Measurements from ENCODE around the gene USP3. TPM values are rescaled to one million over a fixed set of nuclear protein-coding genes. Genes with fewer than 3 reads are reported as not detected.
A peak's percentile ranks its signal among the peaks of the same experiment; 100 is the strongest.

The USP3 gene
- total RNA-seq, 1 experiment from 2014 or later = 70.2 TPM

DNA sequence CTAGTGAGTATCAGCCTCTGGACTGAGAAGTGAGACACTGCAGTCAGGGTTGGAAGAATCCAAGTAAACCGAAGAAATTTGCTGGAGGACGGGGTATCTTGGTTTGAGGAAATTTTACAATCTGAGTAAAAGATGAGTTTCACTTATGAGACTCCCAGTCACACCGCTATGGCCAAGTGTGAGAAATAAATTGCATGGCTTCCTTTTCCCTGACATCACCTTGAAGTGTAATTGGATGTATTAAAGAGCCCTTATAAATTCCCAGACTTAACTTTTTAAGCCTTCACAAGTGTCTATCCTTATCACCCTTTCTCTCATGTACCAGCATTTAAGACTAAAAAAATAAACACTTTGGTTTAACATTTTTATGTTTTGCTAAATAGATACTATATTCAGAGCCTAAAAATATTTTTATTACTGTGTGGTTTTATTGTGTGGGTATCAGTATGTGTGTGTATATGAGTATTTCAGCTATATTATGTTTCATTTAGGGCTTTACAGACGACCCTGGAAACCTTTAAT is 23.8 kb downstream of the USP3 start:
- Mint-ChIP-seq H3K36me3 (ENCODE audit: insufficient read depth, unreplicated experiment) (peaks cover 6% of the 10 kb centered on the region), H3K4me1 (ENCODE audit: insufficient read depth, unreplicated experiment) (peaks cover 42% of the 10 kb centered on the region), H3K27me3 (ENCODE audit: insufficient read depth, unreplicated experiment) (no peaks in the 10 kb centered on the region), H3K4me3 (ENCODE audit: unreplicated experiment) (no peak overlapping the region), H3K9me3 (ENCODE audit: unreplicated experiment) (no peaks in the 10 kb centered on the region), H3K27ac (ENCODE audit: low read depth, unreplicated experiment) (no peak overlapping the region)
- CTCF ChIA-PET = no interaction called here
- intact Hi-C loops (cut with micrococcal nuclease) = no loop called here
- TF ChIP-seq, protein P1, sequence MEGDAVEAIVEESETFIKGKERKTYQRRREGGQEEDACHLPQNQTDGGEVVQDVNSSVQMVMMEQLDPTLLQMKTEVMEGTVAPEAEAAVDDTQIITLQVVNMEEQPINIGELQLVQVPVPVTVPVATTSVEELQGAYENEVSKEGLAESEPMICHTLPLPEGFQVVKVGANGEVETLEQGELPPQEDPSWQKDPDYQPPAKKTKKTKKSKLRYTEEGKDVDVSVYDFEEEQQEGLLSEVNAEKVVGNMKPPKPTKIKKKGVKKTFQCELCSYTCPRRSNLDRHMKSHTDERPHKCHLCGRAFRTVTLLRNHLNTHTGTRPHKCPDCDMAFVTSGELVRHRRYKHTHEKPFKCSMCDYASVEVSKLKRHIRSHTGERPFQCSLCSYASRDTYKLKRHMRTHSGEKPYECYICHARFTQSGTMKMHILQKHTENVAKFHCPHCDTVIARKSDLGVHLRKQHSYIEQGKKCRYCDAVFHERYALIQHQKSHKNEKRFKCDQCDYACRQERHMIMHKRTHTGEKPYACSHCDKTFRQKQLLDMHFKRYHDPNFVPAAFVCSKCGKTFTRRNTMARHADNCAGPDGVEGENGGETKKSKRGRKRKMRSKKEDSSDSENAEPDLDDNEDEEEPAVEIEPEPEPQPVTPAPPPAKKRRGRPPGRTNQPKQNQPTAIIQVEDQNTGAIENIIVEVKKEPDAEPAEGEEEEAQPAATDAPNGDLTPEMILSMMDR (IDR thresholded peaks at IDR 0.05; ENCODE audit: unreplicated experiment) = no peak
- BruUV-seq (replicated peaks) = no TSS peak
- POLR2A ChIA-PET = no interaction called here
- no peak for DNase-seq (ENCODE audit: unreplicated experiment)

DNA sequence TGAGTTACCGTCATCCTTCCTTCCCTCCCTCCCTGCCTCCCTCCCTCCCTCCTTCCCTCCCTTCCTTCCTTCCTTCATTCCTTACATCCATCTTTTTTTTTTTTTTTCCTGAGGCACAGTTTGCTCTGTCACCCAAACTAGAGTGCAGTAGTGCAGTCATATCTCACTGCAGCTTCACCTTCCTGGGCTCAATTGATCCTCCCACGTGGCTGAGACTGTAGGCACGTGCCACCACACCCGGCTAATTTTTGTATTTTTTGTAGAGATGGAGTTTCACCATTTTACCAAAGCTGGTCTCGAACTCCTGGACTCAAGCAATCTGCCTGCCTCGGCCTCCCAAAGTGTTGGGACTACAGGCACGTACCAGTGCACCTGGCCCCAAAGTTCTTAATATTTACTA is 25.8 kb downstream of the USP3 start:
- CTCF ChIA-PET = interaction anchor here (0.6 kb wide), 1 partner anchor 51 kb away, joined by 3 read pairs; no protein-coding TSS in a partner anchor

DNA sequence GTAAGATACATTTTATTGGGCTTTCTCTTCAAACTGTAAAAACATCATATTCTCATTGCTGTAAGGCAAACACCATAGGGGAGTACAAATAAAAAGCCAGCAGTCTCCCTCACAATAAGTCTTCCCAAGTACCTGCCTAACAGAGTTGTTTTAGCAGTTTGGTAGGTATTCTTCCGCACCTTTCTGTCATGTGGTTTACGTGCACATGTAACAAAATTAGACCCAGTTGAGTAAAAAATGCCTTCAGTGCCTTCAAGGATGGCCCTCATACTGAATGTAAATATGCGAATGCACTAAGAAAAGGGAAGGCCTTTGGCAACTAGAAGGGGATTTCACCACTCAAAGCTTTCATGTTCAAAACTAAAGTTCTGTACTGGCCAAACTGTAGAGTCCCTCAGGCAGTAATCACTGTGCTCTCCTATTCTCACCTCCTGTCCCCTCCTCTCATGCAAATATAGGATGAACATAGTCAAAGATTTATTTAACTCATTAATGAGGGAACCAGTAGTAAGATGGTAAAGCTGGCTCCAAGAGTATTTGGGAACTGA is 26.4 kb downstream of the USP3 start:
- BruUV-seq (replicated peaks) = no TSS peak
- no peak for DNase-seq (ENCODE audit: unreplicated experiment)
- Mint-ChIP-seq H3K4me3 (ENCODE audit: unreplicated experiment) (no peak overlapping the region), H3K36me3 (ENCODE audit: insufficient read depth, unreplicated experiment) (peaks cover 6% of the 10 kb centered on the region), H3K27ac (ENCODE audit: low read depth, unreplicated experiment) (no peak overlapping the region), H3K27me3 (ENCODE audit: insufficient read depth, unreplicated experiment) (no peaks in the 10 kb centered on the region), H3K4me1 (ENCODE audit: insufficient read depth, unreplicated experiment) (peaks cover 19% of the 10 kb centered on the region), H3K9me3 (ENCODE audit: unreplicated experiment) (no peaks in the 10 kb centered on the region)
- TF ChIP-seq, protein P1 (IDR thresholded peaks at IDR 0.05; ENCODE audit: unreplicated experiment) = no peak
- CTCF ChIA-PET = interaction anchor here (0.6 to 0.7 kb wide), 4 partner anchors 18 to 619 kb away, joined by 3 to 4 read pairs (median 3); no protein-coding TSS in a partner anchor
- intact Hi-C loops (cut with micrococcal nuclease) = no loop called here
- POLR2A ChIA-PET = interaction anchor here (0.6 to 1.9 kb wide), 3 partner anchors 9 to 20 kb away, joined by 3 to 9 read pairs (median 3); no protein-coding TSS in a partner anchor

More for the DNA sequence above, 25.8 kb downstream of the USP3 start:
- H3K9me3 Mint-ChIP-seq (ENCODE audit: unreplicated experiment) = no peaks in the 10 kb centered on the region
- peaks cover 21% of the 10 kb centered on the region for H3K4me1 Mint-ChIP-seq (ENCODE audit: insufficient read depth, unreplicated experiment)
- H3K27ac Mint-ChIP-seq (ENCODE audit: low read depth, unreplicated experiment) = no peak overlapping the region
- H3K27me3 Mint-ChIP-seq (ENCODE audit: insufficient read depth, unreplicated experiment) = no peaks in the 10 kb centered on the region
- peaks cover 6% of the 10 kb centered on the region for H3K36me3 Mint-ChIP-seq (ENCODE audit: insufficient read depth, unreplicated experiment)
- DNase-seq (ENCODE audit: unreplicated experiment) = no peak
- no peak overlapping the region for H3K4me3 Mint-ChIP-seq (ENCODE audit: unreplicated experiment)
- no TSS peak for BruUV-seq (replicated peaks)
- TF ChIP-seq, protein P1 (IDR thresholded peaks at IDR 0.05; ENCODE audit: unreplicated experiment) = no peak
- POLR2A ChIA-PET = interaction anchor here (0.6 to 1.9 kb wide), 4 partner anchors 8 to 26 kb away, joined by 3 to 9 read pairs (median 3); partner anchors contain the start of gene USP3
- intact Hi-C loops (cut with micrococcal nuclease) = no loop called here

DNA sequence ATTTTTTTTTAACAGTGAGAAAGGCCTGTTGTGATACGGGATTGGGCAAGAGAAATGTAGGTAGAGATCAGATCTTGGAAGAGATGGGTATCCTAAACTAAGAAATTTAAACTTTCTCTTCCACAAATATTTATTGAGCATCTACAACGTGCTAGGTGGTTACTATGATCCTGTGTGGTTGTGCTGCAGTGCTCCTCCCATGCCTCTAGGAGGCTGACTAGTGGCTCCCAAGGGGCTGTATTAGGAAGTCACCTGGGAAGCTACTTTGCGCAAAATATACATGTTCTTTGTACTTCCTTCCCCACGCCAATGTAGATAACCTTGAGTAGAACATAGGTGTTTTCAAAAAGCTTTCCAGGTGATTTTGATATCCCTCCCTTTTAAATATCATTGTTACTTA is 27.2 kb downstream of the USP3 start:
- no peak overlapping the region for H3K27ac Mint-ChIP-seq (ENCODE audit: low read depth, unreplicated experiment)
- TF ChIP-seq, protein P1 (IDR thresholded peaks at IDR 0.05; ENCODE audit: unreplicated experiment) = peak; percentile 28

More for the DNA sequence above, 27.2 kb downstream of the USP3 start:
- no TSS peak for BruUV-seq (replicated peaks)
- peaks cover 6% of the 10 kb centered on the region for H3K36me3 Mint-ChIP-seq (ENCODE audit: insufficient read depth, unreplicated experiment)
- no peak overlapping the region for H3K4me3 Mint-ChIP-seq (ENCODE audit: unreplicated experiment)
- no peak for DNase-seq (ENCODE audit: unreplicated experiment)
- intact Hi-C loops (cut with micrococcal nuclease) = no loop called here
- no peaks in the 10 kb centered on the region for H3K9me3 Mint-ChIP-seq (ENCODE audit: unreplicated experiment)
- ChIA-PET POLR2A (interaction anchor here (1.0 to 1.9 kb wide), 3 partner anchors 10 to 26 kb away, joined by 5 to 9 read pairs (median 7); no protein-coding TSS in a partner anchor), CTCF (interaction anchor here (0.6 kb wide), 2 partner anchors 17 to 76 kb away, joined by 3 to 4 read pairs; no protein-coding TSS in a partner anchor)
- no peaks in the 10 kb centered on the region for H3K27me3 Mint-ChIP-seq (ENCODE audit: insufficient read depth, unreplicated experiment)
- peaks cover 19% of the 10 kb centered on the region for H3K4me1 Mint-ChIP-seq (ENCODE audit: insufficient read depth, unreplicated experiment)

Data from MCF 10A (cell line).